GM18907 (cell line): ENCODE measurements around the gene UQCC5.

Source experiments
- ATAC-seq: cut with Tn5 transposase; IDR thresholded peaks from one replicate; pipeline ENCODE4 v1.9.1; 2021; ENCODE audit warnings: mild to moderate bottlenecking, moderate library complexity; ENCODE audit not compliant: unreplicated experiment

UQCC5 gene

DNA sequence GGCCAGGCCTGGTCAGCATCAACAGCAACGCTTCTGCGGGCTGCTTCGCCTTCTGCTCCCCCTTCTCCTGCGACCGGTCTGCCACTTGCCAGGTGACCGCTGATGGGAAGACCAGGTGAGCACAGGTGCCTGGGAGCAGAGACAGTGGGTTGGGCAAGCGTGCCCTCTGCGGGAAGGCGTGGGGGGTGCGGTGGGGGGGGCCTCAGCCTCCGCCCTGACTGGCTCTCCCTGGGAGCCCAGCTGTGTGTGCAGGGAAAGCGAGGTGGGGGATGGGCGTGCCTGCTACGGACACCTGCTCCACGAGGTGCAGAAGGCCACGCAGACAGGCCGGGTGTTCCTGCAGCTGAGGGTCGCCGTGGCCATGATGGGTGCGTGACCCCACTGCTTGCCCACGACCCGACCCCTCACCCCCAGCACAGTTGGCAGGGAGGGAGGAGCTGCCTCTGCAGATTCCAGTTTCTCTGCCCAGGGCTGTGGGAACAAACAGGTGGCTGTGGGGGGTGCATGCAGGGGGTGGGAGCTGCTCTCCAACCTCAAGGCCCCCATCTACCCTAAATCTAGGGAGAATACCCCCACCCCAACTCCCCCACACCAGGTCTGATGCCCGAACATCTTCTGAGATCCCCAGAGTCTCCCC lies 32.5 kb upstream of the UQCC5 start:
- ATAC-seq = no peak

DNA sequence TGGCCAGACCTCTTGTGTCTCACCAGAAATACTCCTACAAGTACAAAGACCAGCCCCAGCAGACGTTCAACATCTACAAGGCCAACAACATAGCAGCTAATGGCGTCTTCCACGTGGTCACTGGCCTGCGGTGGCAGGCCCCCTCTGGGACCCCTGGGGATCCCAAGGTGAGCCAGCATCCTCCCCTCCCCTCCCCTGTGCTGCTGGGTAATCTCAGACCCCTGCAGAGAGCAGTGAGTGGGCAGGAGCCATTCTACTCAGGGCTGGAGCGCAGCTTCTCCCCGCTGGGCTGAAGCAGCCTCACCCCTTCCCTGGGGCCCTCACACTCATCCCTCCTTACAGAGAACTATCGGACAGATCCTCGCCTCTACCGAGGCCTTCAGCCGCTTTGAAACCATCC lies 31.4 kb upstream of the UQCC5 start:
- ATAC-seq = no peak

DNA sequence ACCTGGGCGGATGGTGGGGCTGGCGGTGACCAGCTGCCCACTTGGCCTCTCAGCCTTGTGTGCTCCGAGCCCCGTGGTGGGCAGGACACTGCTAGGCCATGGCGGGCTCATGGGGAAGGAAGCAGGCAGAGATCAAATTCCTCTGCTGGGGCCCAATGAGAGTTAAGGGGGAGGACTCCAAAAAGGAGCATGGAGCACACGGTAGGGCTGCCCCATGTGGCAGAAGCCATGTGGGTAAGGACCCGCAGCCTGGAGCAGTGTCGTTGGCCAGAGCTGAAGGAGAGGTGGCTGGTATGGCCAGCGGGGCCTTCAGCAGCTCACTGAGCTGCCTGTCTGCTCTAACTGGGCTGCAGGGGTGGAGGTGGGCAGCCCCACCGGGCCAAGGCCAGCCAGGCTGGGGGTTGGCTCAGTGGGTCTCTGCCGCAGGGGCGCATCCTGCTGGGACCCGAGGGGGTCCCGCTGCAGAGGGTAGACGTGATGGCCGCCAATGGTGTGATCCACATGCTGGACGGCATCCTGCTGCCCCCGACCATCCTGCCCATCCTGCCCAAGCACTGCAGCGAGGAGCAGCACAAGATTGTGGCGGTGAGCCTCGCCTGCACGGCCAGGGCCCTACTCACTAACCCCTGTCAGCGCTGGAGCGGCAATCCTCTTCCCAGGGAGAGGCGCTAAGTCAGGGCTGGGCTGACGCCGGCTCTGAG lies 30.0 kb upstream of the UQCC5 start:
- ATAC-seq = no peak

DNA sequence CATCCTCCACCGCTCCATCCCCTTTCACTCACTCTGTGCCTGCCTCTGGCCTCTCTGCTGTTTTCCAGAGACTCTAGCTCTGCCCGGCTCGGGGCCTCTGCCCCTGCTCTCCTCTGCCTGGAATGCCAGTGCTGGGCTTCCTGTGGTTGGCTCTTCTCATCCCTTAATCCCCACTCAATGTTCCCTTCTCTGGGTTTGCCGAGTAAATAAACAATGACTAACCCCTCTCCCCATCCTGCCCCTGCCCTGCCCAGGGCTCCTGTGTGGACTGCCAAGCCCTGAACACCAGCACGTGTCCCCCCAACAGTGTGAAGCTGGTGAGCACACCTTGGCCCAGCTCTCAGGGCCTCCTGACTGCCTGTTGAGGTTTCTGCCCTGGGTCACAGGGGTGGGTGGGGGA lies 29.0 kb upstream of the UQCC5 start:
- no peak for ATAC-seq

DNA sequence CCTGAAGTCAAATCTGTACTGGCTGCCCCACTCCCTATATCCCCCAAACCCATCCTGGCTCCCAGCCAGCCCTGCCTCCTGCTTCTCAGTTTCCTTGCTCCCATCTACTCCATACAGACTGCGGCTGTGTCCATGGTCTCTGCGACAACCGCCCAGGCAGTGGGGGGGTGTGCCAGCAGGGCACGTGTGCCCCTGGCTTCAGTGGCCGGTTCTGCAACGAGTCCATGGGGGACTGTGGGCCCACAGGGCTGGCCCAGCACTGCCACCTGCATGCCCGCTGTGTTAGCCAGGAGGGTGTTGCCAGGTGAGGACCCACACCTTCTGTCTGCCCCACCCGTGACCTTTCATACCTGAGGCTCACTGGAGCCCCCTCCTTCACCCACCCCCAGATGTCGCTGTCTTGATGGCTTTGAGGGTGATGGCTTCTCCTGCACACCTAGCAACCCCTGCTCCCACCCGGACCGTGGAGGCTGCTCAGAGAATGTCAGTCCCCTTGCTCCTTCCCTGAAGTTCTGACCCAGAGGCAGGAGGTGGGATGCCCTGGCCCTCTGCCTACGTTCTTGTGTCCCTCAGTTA lies 26.6 kb upstream of the UQCC5 start:
- no peak for ATAC-seq

DNA sequence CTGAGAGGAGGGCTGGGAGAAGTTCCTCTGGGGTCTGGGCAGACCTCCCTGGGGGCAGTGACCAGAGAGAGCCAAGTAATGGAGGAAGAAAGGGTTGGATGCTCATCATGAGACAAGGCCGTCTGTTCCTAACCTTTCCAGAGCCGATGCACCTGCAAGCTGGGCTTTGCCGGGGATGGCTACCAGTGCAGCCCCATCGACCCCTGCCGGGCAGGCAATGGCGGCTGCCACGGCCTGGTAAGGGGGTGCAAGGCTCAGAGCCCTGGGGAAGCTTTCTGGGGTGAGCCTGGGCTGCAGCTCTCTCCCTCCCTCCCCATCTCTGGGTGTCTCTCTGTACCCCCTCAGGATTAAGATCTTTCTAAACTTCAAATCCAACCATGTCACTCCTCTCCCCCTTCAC lies 24.9 kb upstream of the UQCC5 start:
- no peak for ATAC-seq

DNA sequence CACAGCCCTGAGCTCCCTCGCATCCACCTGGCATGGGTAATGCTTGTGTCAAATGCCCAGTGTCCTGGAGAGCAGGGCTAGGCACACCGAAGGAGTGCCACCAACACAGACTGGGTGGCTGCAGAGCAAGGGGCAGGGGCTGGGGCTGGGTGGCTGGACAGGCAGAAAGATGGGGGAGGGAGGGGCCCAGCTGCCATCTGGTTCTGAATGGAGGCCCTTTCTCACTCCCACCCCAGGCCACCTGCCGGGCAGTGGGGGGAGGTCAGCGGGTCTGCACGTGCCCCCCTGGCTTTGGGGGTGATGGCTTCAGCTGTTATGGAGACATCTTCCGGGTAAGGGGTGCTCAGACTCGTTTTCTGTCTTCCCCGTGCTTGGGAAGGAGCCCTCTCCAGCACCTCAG lies 24.3 kb upstream of the UQCC5 start:
- no peak for ATAC-seq

DNA sequence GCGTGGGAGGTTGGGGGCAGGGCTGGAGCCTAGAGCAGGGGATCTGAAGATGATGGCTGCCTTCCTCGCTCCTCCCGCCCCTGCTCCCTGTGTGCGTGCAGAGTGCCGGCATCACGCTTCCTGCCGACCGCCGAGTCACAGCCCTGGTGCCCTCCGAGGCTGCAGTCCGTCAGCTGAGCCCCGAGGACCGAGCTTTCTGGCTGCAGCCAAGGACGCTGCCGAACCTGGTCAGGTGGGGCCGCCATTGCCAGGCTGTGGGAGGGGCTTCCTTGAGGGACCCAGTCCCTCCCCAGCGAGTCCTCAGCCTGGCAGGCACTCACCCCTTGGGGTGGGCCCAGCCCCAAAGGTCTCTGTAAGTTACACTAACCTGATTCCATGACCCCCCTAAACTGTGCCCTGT lies 23.7 kb upstream of the UQCC5 start:
- ATAC-seq = no peak

DNA sequence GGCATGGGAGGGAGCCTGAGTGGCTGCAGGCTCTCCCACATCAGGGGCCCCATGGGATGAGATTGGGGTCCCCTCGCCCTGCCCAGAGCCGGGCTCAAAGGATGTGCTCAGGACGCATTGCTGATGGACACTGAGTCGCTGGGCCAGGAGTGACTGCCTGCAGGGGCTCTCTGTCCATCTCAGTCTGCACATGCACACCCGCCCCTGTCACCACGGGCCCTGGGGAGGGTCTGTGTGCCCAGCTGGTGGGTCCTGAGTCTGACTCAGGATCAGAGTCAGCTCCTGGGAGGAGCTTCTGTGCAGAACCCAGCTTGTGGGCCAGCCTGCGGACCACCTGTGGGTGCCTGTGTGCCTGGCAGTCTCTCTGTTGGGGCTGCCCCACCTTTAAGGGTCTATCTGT lies 23.1 kb upstream of the UQCC5 start:
- no peak for ATAC-seq

DNA sequence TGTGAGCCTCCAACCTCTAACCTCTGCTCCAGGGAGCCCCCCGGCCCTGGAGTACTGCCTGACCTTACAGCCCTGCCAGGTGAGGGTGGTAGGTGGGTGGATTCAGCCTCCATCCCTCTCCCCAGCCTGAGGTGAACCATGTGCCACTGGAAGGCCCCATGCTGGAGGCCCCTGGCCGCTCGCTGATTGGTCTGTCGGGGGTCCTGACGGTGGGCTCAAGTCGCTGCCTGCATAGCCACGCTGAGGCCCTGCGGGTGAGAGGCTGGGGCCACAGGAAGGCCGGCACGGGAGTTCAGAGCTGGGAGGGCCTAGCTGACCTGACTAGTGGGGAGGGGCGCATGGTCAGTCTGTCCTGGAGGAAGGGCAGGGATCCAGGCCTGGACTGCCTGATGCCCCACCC lies 21.8 kb upstream of the UQCC5 start:
- ATAC-seq = no peak

DNA sequence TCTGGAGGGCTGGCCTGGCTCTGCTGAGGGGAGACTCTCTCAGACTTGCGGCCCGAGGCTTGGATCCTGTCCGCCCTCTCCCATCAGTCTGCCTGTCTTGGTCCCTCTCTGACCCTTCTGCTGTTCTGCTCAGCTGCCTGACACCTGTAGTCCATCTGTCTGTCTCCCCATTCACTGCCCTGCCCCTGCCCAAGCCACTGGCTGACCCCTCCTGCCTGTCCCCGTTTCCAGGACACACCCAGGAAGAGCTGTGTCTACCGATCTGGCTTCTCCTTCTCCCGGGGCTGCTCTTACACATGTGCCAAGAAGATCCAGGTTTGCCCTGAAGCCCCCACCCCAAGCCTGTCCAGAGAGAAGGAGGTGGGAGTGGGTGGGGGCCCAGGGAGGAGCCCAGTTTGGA lies 21.2 kb upstream of the UQCC5 start:
- no peak for ATAC-seq

DNA sequence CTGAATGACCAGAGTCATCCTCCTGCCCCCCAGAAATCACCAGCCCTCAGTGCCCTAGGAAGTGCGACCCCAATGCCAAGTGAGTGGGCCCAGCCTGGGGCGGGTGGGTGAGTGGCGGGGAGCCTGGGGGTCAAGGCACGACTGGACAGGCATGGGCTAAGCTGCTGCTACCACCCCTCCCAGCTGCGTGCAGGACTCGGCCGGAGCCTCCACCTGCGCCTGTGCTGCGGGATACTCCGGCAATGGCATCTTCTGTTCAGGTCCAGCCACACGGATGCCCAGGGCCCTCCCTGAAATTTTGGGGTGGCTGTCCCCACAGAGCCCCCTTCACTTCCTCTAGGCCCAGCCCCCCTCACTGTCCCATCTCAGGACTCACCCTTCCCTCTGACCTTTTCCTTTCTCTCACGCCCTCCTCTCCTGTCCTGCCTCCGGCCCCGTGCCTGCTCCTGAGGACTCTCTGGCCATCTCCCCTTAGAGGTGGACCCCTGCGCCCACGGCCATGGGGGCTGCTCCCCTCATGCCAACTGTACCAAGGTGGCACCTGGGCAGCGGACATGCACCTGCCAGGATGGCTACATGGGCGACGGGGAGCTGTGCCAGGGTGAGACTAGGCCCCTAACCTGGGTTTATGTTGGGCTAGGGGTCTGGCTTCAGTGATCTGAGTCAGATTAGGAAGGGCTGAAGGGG lies 19.8 kb upstream of the UQCC5 start:
- ATAC-seq = no peak

DNA sequence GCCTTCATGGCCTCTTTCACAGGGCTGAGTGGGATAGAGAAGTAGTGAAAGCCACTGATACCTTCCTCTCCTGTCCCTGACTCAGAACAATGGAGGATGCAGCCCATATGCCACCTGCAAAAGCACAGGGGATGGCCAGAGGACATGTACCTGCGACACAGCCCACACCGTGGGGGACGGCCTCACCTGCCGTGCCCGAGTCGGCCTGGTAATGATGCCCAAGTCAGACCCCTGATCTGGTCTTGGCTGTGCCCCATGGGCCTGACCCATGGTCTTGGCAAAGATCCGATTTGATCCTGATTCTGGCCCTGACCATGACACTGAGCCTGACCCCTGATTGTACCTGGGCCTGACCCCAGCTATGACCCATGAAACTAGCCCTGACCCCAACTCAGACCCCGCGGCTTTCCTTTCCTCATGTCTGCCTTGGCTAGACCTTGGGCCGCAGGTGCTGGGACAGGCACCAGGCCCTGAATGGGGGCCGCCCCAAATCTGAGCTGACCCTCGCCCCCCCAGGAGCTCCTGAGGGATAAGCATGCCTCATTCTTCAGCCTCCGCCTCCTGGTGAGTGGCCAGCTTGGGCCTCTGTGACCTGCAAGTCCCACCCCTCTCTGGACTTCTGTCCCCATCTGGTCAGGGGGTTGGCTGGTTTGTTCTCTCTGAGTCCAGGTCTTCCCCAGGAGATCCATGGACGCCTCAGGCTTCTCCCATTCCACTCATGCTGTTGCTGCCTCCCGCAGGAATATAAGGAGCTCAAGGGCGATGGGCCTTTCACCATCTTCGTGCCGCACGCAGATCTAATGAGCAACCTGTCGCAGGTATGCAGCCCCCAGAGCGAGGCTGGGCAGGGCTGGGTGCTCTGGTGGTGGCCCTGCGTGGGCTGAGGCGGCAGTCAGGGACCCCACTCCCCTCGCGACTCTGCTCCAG lies 18.3 kb upstream of the UQCC5 start:
- ATAC-seq = no peak

DNA sequence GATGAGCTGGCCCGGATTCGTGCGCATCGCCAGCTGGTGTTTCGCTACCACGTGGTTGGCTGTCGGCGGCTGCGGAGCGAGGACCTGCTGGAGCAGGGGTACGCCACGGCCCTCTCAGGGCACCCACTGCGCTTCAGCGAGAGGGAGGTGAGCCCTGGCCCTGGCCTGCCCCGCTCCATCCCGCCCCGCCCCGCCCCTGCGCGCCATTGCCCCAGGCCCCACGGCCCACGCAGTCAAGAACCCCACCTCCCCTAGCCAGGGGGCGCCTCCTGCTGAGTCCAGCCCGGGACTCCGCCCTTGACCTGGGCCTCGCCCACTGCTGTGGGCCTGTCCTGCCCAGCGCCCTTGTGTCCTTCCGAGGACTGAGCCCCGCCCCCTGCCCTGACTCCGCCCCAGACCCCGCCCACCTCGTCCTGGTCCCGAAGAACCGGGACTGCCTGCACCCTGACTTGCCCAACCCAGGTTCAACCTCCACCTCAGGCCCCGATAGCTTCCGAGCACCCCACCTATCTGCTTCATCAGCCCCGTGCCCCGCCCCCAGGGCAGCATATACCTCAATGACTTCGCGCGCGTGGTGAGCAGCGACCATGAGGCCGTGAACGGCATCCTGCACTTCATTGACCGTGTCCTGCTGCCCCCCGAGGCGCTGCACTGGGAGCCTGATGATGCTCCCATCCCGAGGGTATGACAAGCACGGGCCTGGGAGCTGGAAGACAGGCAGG lies 17.5 kb upstream of the UQCC5 start:
- ATAC-seq = no peak

DNA sequence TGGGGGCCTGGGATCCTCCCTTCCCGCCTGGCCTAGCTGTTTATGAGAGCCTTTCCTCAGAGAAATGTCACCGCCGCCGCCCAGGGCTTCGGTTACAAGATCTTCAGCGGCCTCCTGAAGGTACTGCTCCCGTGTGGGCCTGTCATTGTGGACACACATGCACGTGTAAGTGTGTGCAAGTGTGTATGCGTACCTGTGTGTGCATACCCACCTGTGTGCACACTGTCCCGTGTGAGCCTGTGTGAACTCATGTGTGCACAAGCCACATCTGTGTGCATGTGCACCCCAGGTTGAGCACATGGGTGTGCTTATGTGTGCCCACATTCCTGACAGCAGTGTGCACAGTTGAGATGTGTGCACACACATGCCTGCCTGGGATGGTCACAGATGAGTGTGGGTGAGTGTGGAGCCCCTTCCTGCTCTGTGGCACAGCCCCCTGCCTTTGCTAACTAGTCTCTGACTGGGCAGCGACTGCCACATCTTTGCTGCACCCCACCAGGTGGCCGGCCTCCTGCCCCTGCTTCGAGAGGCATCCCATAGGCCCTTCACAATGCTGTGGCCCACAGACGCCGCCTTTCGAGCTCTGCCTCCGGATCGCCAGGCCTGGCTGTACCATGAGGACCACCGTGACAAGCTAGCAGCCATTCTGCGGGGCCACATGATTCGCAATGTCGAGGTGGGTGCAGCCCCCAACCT lies 16.8 kb upstream of the UQCC5 start:
- no peak for ATAC-seq

DNA sequence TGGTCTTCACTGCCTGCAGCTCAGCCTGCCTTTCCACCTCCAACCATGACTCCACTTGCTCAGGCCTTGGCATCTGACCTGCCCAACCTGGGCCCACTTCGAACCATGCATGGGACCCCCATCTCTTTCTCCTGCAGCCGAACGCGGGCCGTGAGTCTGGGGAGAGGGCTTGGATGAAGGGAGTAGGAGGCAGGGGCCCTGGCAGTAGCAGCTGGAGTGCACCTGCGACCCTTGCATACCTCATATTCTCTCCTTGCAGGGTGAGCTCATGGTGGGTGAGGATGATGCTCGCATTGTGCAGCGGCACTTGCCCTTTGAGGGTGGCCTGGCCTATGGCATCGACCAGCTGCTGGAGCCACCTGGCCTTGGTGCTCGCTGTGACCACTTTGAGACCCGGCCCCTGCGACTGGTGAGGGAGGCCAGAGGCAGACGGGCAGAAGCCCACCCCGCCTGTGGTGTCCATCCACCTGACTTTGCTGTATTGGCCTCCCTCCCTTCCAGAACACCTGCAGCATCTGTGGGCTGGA lies 16.2 kb upstream of the UQCC5 start:
- ATAC-seq = no peak

DNA sequence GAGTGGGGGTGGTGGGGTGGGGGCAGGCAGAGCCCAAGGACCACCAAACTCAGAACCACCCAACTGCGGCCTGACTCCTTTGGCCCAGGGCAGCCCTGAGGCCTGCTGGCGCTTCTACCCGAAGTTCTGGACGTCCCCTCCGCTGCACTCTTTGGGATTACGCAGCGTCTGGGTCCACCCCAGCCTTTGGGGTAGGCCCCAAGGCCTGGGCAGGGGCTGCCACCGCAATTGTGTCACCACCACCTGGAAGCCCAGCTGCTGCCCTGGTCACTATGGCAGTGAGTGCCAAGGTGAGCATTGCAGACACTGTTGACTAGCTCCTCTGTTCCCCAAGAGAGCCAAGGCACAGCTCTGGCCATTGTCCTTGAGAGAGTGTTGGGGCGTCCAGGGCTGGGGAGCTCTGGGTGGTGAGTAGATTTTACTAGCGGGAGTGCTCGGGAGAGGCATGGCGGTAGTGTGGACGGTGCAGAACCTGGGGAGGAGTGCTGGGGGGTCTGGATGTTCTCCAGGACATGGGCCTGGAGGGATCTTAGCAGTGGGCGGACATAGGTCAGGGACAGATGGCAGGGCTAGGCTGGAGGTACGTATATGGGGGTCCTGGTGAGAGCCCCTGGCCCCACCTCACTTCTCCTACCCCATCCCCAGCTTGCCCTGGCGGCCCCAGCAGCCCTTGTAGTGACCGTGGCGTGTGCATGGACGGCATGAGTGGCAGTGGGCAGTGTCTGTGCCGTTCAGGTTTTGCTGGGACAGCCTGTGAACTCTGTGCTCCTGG lies 15.5 kb upstream of the UQCC5 start:
- ATAC-seq = no peak

DNA sequence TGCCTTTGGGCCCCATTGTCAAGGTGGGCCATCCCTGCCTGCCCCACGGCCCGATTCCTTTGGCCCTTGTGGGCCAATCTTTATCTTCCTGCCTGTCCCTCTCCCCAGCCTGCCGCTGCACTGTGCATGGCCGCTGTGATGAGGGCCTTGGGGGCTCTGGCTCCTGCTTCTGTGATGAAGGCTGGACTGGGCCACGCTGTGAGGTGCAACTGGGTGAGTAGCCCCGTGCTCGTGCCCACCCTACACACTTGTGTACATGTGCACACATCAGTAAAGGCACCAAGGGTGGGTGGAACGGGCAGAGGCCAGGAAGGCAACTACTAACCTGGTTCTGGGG lies 14.9 kb upstream of the UQCC5 start:
- no peak for ATAC-seq
